ENCODE measurements around the gene PRODH2. TPM values are rescaled to one million over a fixed set of nuclear protein-coding genes. Genes with fewer than 3 reads are reported as not detected.

PRODH2 gene
- total and polyA plus RNA-seq, 12 donors, result 0.07 to 0.46 TPM; not detected in 10

DNA sequence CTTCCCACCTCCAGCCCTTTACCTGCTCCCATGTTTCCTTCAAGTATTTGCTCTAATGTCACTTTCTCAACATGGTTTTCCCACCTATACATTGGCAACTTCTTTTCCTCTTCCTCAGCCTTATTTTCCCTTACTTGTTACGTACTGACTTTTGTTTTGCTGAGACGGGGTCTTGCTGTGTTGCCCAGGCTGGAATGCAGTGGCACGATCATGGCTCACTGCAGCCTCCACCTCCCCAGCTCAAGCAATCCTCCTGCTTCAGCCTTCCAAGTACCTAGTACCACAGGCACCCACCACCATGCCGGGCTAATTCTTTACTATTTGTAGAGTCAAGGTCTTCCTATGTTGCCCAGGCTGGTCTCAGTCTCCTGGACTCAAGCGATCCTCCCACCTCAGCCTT, 5.0 kb downstream of the PRODH2 start:
- TF ChIP-seq, protein P1, sequence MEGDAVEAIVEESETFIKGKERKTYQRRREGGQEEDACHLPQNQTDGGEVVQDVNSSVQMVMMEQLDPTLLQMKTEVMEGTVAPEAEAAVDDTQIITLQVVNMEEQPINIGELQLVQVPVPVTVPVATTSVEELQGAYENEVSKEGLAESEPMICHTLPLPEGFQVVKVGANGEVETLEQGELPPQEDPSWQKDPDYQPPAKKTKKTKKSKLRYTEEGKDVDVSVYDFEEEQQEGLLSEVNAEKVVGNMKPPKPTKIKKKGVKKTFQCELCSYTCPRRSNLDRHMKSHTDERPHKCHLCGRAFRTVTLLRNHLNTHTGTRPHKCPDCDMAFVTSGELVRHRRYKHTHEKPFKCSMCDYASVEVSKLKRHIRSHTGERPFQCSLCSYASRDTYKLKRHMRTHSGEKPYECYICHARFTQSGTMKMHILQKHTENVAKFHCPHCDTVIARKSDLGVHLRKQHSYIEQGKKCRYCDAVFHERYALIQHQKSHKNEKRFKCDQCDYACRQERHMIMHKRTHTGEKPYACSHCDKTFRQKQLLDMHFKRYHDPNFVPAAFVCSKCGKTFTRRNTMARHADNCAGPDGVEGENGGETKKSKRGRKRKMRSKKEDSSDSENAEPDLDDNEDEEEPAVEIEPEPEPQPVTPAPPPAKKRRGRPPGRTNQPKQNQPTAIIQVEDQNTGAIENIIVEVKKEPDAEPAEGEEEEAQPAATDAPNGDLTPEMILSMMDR (IDR thresholded peaks at IDR 0.05), result no peak
- TF ChIP-seq POLR2A (IDR thresholded peaks at IDR 0.05), result no peak
- Histone ChIP-seq H3K27ac (no peak overlapping the region), H3K4me3 (no peak overlapping the region), H3K36me3 (replicated peaks in 1 of 2) (no peaks in the 10 kb centered on the region), H3K9me3 (replicated peaks in 1 of 3) (no peaks in the 10 kb centered on the region), H3K27me3 (peaks cover 2% of the 10 kb centered on the region), H3K4me1 (replicated peaks in 1 of 2) (no peaks in the 10 kb centered on the region)
- intact Hi-C loops (cut with DNase I), result no loop called here
- DNase-seq, result no peak
- 84 to 85% (median 84%) methylated on average over 5 of the region's 5 CpGs for WGBS, 4 donors

DNA sequence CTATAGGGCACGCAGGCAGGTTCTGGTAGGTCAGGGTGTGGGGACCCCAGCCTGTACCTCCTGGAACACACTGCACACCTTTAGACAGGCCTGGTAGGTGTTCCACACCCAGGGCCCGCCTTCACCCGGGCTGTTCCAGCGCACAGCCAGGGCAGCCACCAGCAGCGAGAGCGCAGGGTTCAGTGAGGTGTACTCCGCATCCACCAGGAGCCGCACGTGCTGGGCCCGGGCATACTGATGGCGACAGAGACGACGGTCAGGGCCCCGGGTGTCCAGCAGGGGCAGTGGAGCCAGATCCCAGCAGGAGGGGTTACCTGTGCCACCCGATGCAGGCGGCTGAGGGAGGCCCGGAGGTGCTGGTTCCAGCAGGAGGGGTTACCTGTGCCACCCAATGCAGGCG, 6.0 kb downstream of the PRODH2 start:
- TF ChIP-seq, protein P1 (IDR thresholded peaks at IDR 0.05), result no peak
- no peak for TF ChIP-seq POLR2A (IDR thresholded peaks at IDR 0.05)
- no peak overlapping the region for H3K4me3 ChIP-seq
- no peaks in the 10 kb centered on the region for H3K9me3 ChIP-seq (replicated peaks in 1 of 3)
- DNase-seq, result no peak
- intact Hi-C loops (cut with DNase I), result no loop called here
- no peaks in the 10 kb centered on the region for H3K4me1 ChIP-seq (replicated peaks in 1 of 2)
- H3K27ac ChIP-seq, result no peak overlapping the region
- WGBS, 4 donors, result 80 to 88% (median 87%) methylated on average over 2 to 18 of the region's 18 CpGs; no CpG with 5 or more reads in 1 of the 4 donors
- H3K27me3 ChIP-seq, result peaks cover 2% of the 10 kb centered on the region
- H3K36me3 ChIP-seq (replicated peaks in 1 of 2), result no peaks in the 10 kb centered on the region

DNA sequence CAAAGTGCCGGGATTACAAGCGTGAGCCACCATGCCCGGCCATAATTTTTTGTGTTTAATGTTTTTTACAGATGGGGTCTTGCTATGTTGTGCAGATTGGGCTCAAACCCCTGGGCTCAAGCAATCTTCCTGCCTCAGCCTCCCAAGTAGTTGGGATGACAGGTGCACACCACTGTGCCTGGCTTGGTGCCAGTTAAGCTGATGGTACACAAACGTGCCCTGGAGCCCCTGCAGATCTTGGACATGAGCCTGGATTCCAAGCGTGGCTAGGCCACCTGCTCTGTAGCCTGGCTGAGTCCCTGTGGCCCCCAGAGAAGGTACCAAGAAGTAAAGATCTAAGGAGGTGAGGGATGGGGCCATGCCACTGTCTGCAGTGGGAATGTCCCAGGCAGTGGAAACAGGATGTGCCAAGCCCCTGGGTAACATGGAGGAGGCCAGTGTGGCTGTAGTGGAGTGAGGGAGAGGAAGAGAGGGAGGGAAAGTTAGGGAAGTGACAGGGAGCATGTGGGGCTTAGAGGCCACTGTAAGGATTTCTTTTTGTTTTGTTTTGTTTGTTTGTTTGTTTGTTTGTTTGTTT, 7.0 kb downstream of the PRODH2 start:
- intact Hi-C loops (cut with DNase I), result no loop called here
- no peak overlapping the region for H3K4me3 ChIP-seq
- no peak for DNase-seq
- H3K36me3 ChIP-seq (replicated peaks in 1 of 2), result no peaks in the 10 kb centered on the region
- no peak overlapping the region for H3K27ac ChIP-seq
- TF ChIP-seq POLR2A (IDR thresholded peaks at IDR 0.05), result no peak
- peaks cover 2% of the 10 kb centered on the region for H3K27me3 ChIP-seq
- no peaks in the 10 kb centered on the region for H3K9me3 ChIP-seq (replicated peaks in 1 of 3)
- WGBS, 4 donors, result 60 to 72% (median 66%) methylated on average over 4 to 5 of the region's 5 CpGs
- no peaks in the 10 kb centered on the region for H3K4me1 ChIP-seq (replicated peaks in 1 of 2)

DNA sequence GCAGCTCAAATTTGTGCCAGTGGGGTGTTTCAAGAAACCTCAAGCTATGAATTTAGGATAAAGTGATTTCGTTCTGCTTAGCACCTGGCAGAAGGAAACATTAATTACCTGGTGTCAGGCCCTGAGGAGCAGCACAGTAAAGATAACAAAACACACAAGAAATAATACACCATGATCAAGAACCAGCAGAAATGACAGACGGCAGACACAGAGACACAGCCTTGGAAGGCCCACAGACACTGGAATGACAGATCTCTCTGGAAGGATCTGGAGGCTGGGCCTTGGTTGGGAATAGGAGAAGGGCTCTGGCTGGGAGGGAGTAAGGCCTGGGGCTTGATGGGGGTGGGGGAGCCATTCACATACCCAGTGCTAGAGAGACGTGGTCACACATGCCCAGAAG, 10.8 kb downstream of the PRODH2 start:
- peaks cover 8% of the 10 kb centered on the region for H3K27me3 ChIP-seq
- no peak overlapping the region for H3K27ac ChIP-seq
- no peak for TF ChIP-seq POLR2A (IDR thresholded peaks at IDR 0.05)
- TF ChIP-seq, protein P1 (IDR thresholded peaks at IDR 0.05), result no peak
- H3K4me1 ChIP-seq (replicated peaks in 1 of 2), result no peaks in the 10 kb centered on the region
- DNase-seq, result no peak
- intact Hi-C loops (cut with DNase I), result no loop called here
- no peaks in the 10 kb centered on the region for H3K36me3 ChIP-seq (replicated peaks in 1 of 2)
- 49 to 72% (median 52%) methylated on average over 2 to 3 of the region's 3 CpGs for WGBS, 4 donors
- no peaks in the 10 kb centered on the region for H3K9me3 ChIP-seq (replicated peaks in 1 of 3)
- H3K4me3 ChIP-seq, result no peak overlapping the region

DNA sequence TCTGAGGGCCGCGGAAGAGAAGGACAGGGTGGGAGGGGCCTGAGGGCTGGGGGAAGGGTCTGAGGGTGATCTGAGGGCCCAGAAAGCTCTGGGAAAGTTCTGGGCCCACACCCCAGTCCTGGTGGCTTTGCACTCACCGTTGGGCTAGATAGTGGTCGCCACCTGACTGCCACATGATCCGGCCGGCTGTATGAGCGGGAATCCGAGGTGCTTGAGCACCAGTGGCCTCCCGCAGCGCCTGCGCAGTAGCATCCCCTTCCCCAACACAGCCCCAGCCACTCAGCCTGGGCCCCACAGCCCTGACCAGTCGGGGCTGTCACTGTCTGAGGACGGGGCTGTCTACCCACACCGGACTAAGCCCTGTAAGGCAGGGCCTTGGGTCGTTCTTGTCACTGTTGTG, 15.0 kb downstream of the PRODH2 start:
- peaks cover 8% of the 10 kb centered on the region for H3K27me3 ChIP-seq
- intact Hi-C loops (cut with DNase I), result loop anchor here in 1 of 2 donors (5.0 kb wide), 1 partner anchor 50 kb away; no protein-coding TSS in a partner anchor
- H3K9me3 ChIP-seq (replicated peaks in 1 of 3), result no peaks in the 10 kb centered on the region
- no peak for DNase-seq
- TF ChIP-seq, protein P1 (IDR thresholded peaks at IDR 0.05), result no peak
- no peak for TF ChIP-seq POLR2A (IDR thresholded peaks at IDR 0.05)
- H3K4me3 ChIP-seq, result no peak overlapping the region
- no peaks in the 10 kb centered on the region for H3K4me1 ChIP-seq (replicated peaks in 1 of 2)
- no peak overlapping the region for H3K27ac ChIP-seq
- H3K36me3 ChIP-seq (replicated peaks in 1 of 2), result no peaks in the 10 kb centered on the region
- 7 to 17% (median 10%) methylated on average over 3 to 15 of the region's 15 CpGs for WGBS, 4 donors
